HCT116 (cell line): ENCODE measurements around the gene NKPD1. TPM values are rescaled to one million over a fixed set of nuclear protein-coding genes. Genes with fewer than 3 reads are reported as not detected.

Source experiments
- ATAC-seq: fragments of 200-7000 bp; cut with Tn5 transposase; 2 replicates; pipeline ENCODE4 v1.9.1; 2020; ENCODE audit warnings: mild to moderate bottlenecking, moderate library complexity
- BruUV-seq: library from RNA; stranded (reverse); fragments of 400-500 nt; replicated peaks from 2 replicates; lab custom pipeline; 2021; lab: Mats Ljungman, UMichigan
- CTCF ChIA-PET: fragments of 300-600 bp; sonication (Branson Sonifier 250); formaldehyde crosslinking; loops from one replicate; lab custom pipeline; 2021; ENCODE audit warnings: antibody characterized with exemption; lab: Charles Lee
- POLR2A ChIA-PET: fragments of 300-600, 350-600 bp; sonication (Branson Sonifier 250); formaldehyde crosslinking; loops from one replicate; lab custom pipeline; 2021; ENCODE audit warnings: antibody characterized with exemption; lab: Charles Lee
- RAD21 ChIA-PET, 2 experiments: fragments of 300-600 bp; sonication (Branson Sonifier 250); formaldehyde crosslinking; loops; one replicate each; lab custom pipeline; 2023; ENCODE audit warnings: low total read pairs in 2 of 2; ENCODE audit not compliant: uncharacterized antibody in 2 of 2, unreplicated experiment in 2 of 2, low non-redundant PET in 1 of 2; lab: Charles Lee
- DNase-seq: peaks from one replicate; pipeline ENCODE4 v3.0.0-alpha.2; 2010; ENCODE audit warnings: low read depth, low spot score
- H2AFZ ChIP-seq: fragments of 200-600 bp; shearing (Covaris generic), sonication (generic); 2 replicates; pipeline ENCODE4 v1.6.1; 2017; ENCODE audit warnings: low read depth, mixed run types, mixed read lengths, antibody characterized with exemption, low read length; ENCODE audit not compliant: poor library complexity, severe bottlenecking
- H3K27ac ChIP-seq: 2 replicates; pipeline ENCODE4 v1.5.1; 2012; ENCODE audit warnings: low read depth, low read length
- H3K27me3 ChIP-seq: fragments of 200-600 bp; sonication (generic); 2 replicates; pipeline ENCODE4 v1.6.1; 2016; ENCODE audit warnings: mixed run types, low read length, mixed read lengths; ENCODE audit not compliant: insufficient read depth
- H3K36me3 ChIP-seq, 2 experiments: fragments of 200-500 bp in 1 of 2; fragments of 200-600 bp in 1 of 2; sonication (Bioruptor generic) in 1 of 2; sonication (generic) in 1 of 2; 2 replicates each; pipeline versions ENCODE4 v1.5.1 to v1.6.1; 2014 to 2016; ENCODE audit warnings: low read length in 2 of 2, inconsistent platforms in 1 of 2, mixed read lengths in 1 of 2, mixed run types in 1 of 2; ENCODE audit not compliant: insufficient read depth in 2 of 2, control insufficient read depth in 1 of 2
- H3K4me1 ChIP-seq, 2 experiments: fragments of 200-600 bp in 1 of 2; sonication (generic) in 1 of 2; 2 replicates each; pipeline versions ENCODE4 v1.5.1 to v1.6.1; 2012 to 2017; ENCODE audit warnings: low read length in 2 of 2, inconsistent platforms in 1 of 2, mild to moderate bottlenecking in 1 of 2, mixed read lengths in 1 of 2, mixed run types in 1 of 2, moderate library complexity in 1 of 2; ENCODE audit not compliant: insufficient read depth in 2 of 2, control insufficient read depth in 1 of 2
- H3K4me2 ChIP-seq: fragments of 200-600 bp; sonication (generic); 2 replicates; pipeline ENCODE4 v1.6.1; 2017; ENCODE audit warnings: mixed run types, low read length, mixed read lengths
- H3K4me3 ChIP-seq, 2 experiments: fragments of 200-600 bp in 1 of 2; sonication (generic) in 1 of 2; replicated peaks in 1 of 2; 2 replicates each; pipeline ENCODE4 v1.5.1; 2011 to 2016; ENCODE audit warnings: low read length in 2 of 2, control low read depth in 1 of 2, low read depth in 1 of 2, mild to moderate bottlenecking in 1 of 2, mixed read lengths in 1 of 2, mixed run types in 1 of 2
- H3K79me2 ChIP-seq: fragments of 200-600 bp; sonication (generic); 2 replicates; pipeline ENCODE4 v1.6.1; 2017; ENCODE audit warnings: mild to moderate bottlenecking, mixed run types, low read length, moderate library complexity, mixed read lengths; ENCODE audit not compliant: insufficient read depth
- H3K9ac ChIP-seq: fragments of 200-600 bp; sonication (generic); 2 replicates; pipeline ENCODE4 v1.6.1; 2016; ENCODE audit warnings: low read length, mixed read lengths
- H3K9me2 ChIP-seq: fragments of 200-600 bp; sonication (generic), shearing (Covaris generic); 2 replicates; pipeline ENCODE4 v1.6.1; 2017; ENCODE audit warnings: mixed run types, mild to moderate bottlenecking, moderate library complexity; ENCODE audit not compliant: insufficient read depth
- H3K9me3 ChIP-seq, 2 experiments: fragments of 200-500 bp in 1 of 2; fragments of 200-600 bp in 1 of 2; sonication (Bioruptor generic) in 1 of 2; sonication (generic) in 1 of 2; 2 replicates each; pipeline ENCODE4 v1.6.1; 2014 to 2017; ENCODE audit warnings: low read length in 2 of 2, mixed read lengths in 2 of 2, inconsistent platforms in 1 of 2, low read depth in 1 of 2, mild to moderate bottlenecking in 1 of 2, mixed run types in 1 of 2, moderate library complexity in 1 of 2; ENCODE audit not compliant: control insufficient read depth in 1 of 2, insufficient read depth in 1 of 2
- H4K20me1 ChIP-seq: fragments of 200-600 bp; sonication (generic), shearing (Covaris generic); 2 replicates; pipeline ENCODE4 v1.6.1; 2017; ENCODE audit warnings: mixed run types, mild to moderate bottlenecking, moderate library complexity; ENCODE audit not compliant: insufficient read depth
- CBX3 ChIP-seq: IDR thresholded peaks from 2 replicates; pipeline ENCODE4 v1.6.1; 2012; ENCODE audit warnings: low read depth
- CEBPB ChIP-seq: IDR thresholded peaks from 2 replicates; pipeline ENCODE4 v1.6.1; 2012; ENCODE audit warnings: low read depth
- CTCF ChIP-seq, 3 experiments: fragments of 200-600 bp in 1 of 3; sonication (generic) in 1 of 3; IDR thresholded peaks in 2 of 3; conservative IDR thresholded peaks in 1 of 3; 2 replicates each; pipeline ENCODE4 v1.5.1; 2012 to 2017; ENCODE audit warnings: low read depth in 2 of 3, low read length in 2 of 3, antibody characterized with exemption in 1 of 3, borderline replicate concordance in 1 of 3, control low read depth in 1 of 3, mild to moderate bottlenecking in 1 of 3, mixed read lengths in 1 of 3, mixed run types in 1 of 3, moderate library complexity in 1 of 3; ENCODE audit not compliant: insufficient read depth in 1 of 3
- EGR1 ChIP-seq: IDR thresholded peaks from 2 replicates; pipeline ENCODE4 v1.6.1; 2012; ENCODE audit warnings: low read depth
- ELF1 ChIP-seq: IDR thresholded peaks from 2 replicates; pipeline ENCODE4 v1.6.1; 2012; ENCODE audit warnings: low read depth, borderline replicate concordance
- EZH2 ChIP-seq: fragments of 200-600 bp; sonication (generic); IDR thresholded peaks from 2 replicates; pipeline ENCODE4 v1.6.1; 2017; ENCODE audit warnings: antibody characterized with exemption, mixed run types
- EZH2phosphoT487 ChIP-seq: fragments of 200-600 bp; IDR thresholded peaks from 2 replicates; pipeline ENCODE4 v1.6.1; 2018; ENCODE audit warnings: antibody characterized with exemption, borderline replicate concordance
- FOSL1 ChIP-seq: IDR thresholded peaks from 2 replicates; pipeline ENCODE4 v1.6.1; 2012; ENCODE audit warnings: low read depth
- MAX ChIP-seq: IDR thresholded peaks from 2 replicates; pipeline ENCODE4 v1.6.1; 2012
- POLR2A ChIP-seq: IDR thresholded peaks from 2 replicates; pipeline ENCODE4 v1.7.0; 2011; ENCODE audit warnings: borderline replicate concordance; ENCODE audit not compliant: insufficient read depth, insufficient read length; ENCODE audit errors: extremely low read depth
- POLR2AphosphoS5 ChIP-seq: IDR thresholded peaks from 2 replicates; pipeline ENCODE4 v1.6.1; 2011; ENCODE audit warnings: mild to moderate bottlenecking, low read depth, low read length, moderate library complexity
- RAD21 ChIP-seq: IDR thresholded peaks from 2 replicates; pipeline ENCODE4 v1.6.1; 2012; ENCODE audit warnings: low read depth, mild to moderate bottlenecking
- SP1 ChIP-seq: IDR thresholded peaks from 2 replicates; pipeline ENCODE4 v1.6.1; 2012; ENCODE audit warnings: low read depth
- ZNF274 ChIP-seq: fragments of 200-500 bp; sonication (Bioruptor generic); IDR thresholded peaks from 2 replicates; pipeline ENCODE4 v1.6.1; 2014; ENCODE audit warnings: mild to moderate bottlenecking, low read depth, low read length, inconsistent platforms
- intact Hi-C: fragments of 100-400 bp; cut with micrococcal nuclease; formaldehyde crosslinking; loops from 2 replicates; pipeline ENCODE4 v1.10.0; 2022
- total RNA-seq: library from RNA; stranded (reverse); gene quantifications from one replicate; pipeline ENCODE4 v1.2.1, GENCODE V29; 2021; ENCODE audit not compliant: unreplicated experiment
- TF ChIP-seq, protein P1 (sequence below): IDR thresholded peaks from 2 replicates; pipeline ENCODE4 v1.6.1; 2011; ENCODE audit warnings: mild to moderate bottlenecking, low read length, moderate library complexity; ENCODE audit not compliant: insufficient replicate concordance; ENCODE audit errors: extremely low read depth

Gene NKPD1
- total RNA-seq, 1 experiment from 2014 or later = 0.64 TPM

- POLR2A ChIA-PET = no interaction called here
- intact Hi-C loops = loop anchor here (10.0 kb wide), 1 partner anchor 55 kb away; the partner anchor contains the start of gene EXOC3L2
- Histone ChIP-seq H3K9ac (no peak overlapping the region), H3K36me3 (no peaks in the 10 kb centered on the region), H3K4me2 (no peak overlapping the region), H3K27me3 (no peaks in the 10 kb centered on the region), H3K4me3 (no peak overlapping the region), H3K9me2 (no peaks in the 10 kb centered on the region), H3K27ac (no peak overlapping the region), H3K79me2 (no peaks in the 10 kb centered on the region), H3K9me3 (no peaks in the 10 kb centered on the region), H4K20me1 (no peaks in the 10 kb centered on the region), H2AFZ (no peak overlapping the region), H3K4me1 (peaks cover 0 to 3% of the 10 kb centered on the region in 2 experiments; a peak in 1 of 4 replicates)
- RAD21 ChIA-PET = no interaction called here
- DNase-seq = no peak
- BruUV-seq = no TSS peak
- ATAC-seq = no peak
- CTCF ChIA-PET = no interaction called here
- TF ChIP-seq CEBPB (no peak), RAD21 (no peak), POLR2A (no peak), POLR2AphosphoS5 (no peak), CTCF (IDR thresholded peaks at IDR 0.05 in 2 of 3, conservative IDR thresholded peaks at IDR 0.05 in 1 of 3; ENCODE audit: borderline replicate concordance in 1 of 3, insufficient read depth in 1 of 3, low read depth in 2 of 3, low read length in 2 of 3) (no peak), CBX3 (no peak), MAX (no peak), SP1 (no peak), ELF1 (no peak), EZH2 (no peak), EZH2phosphoT487 (no peak), EGR1 (no peak), FOSL1 (no peak), ZNF274 (no peak)
- TF ChIP-seq, protein P1, sequence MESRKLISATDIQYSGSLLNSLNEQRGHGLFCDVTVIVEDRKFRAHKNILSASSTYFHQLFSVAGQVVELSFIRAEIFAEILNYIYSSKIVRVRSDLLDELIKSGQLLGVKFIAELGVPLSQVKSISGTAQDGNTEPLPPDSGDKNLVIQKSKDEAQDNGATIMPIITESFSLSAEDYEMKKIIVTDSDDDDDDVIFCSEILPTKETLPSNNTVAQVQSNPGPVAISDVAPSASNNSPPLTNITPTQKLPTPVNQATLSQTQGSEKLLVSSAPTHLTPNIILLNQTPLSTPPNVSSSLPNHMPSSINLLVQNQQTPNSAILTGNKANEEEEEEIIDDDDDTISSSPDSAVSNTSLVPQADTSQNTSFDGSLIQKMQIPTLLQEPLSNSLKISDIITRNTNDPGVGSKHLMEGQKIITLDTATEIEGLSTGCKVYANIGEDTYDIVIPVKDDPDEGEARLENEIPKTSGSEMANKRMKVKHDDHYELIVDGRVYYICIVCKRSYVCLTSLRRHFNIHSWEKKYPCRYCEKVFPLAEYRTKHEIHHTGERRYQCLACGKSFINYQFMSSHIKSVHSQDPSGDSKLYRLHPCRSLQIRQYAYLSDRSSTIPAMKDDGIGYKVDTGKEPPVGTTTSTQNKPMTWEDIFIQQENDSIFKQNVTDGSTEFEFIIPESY = no peak
These were observed 29.2 kb upstream of the NKPD1 start for GRCh38 chr19:45189971-45190370.
